NOMO-1 (cell line): ENCODE data around the gene VTI1B.

Experiments
- DNase-seq, 2 experiments: peaks; one replicate each; lab custom pipeline; 2025; ENCODE audit not compliant: unreplicated experiment in 2 of 2; lab: John Stamatoyannopoulos, UW

VTI1B gene

GRCh38 chr14:67680121-67680602 is 5.7 kb upstream of the VTI1B start:
- no peak for DNase-seq

DNA sequence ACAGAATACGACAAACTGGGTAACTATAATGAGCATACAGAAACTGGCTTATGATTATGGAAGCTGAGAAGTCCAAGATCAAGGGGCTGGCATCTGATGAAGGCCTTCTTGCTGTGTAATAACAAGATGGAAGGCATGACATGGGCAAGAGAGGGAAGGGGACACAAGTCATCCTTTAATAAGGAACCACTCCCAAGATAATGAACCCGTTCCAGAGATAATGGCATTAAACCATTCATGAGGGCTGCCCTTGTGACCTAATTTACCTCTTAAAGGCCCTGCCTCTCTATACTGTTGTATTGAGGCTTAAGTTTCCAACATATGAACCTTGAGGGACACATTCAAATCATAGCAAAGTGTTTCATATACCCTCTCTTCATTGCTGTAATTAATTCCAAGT is 4.6 kb upstream of the VTI1B start:
- DNase-seq = no peak

DNA sequence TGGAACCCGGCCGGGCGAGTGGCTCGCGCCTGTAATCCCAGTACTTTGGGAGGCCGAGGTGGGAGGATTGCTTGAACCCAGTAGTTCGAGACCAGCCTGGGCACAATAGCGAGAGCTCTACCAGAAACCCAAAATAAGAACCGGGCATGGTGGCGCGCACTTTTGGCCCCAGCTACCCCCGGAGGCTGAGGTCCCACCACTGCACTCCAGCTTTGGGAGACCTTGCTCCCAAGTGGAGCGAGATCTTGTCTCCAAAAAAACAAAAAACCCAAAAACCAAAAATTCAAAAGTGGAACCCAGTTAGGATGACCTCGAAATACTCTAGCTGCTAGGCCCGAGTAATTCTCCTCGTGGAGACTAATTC is 769 bp upstream of the VTI1B start:
- DNase-seq = no peak

GRCh38 chr14:67674139-67674479 is 323 bp downstream of the VTI1B start:
- DNase-seq = peak; percentile 17 to 26

GRCh38 chr14:67673451-67673850 is 981 bp downstream of the VTI1B start:
- no peak for DNase-seq

- no peak for DNase-seq
These were observed 5.9 kb downstream of the VTI1B start for GRCh38 chr14:67668559-67668958.

GRCh38 chr14:67666750-67667449 is 7.5 kb downstream of the VTI1B start:
- peak; percentile 22 to 51 for DNase-seq

GRCh38 chr14:67665868-67666267 is 8.6 kb downstream of the VTI1B start:
- no peak for DNase-seq

DNA sequence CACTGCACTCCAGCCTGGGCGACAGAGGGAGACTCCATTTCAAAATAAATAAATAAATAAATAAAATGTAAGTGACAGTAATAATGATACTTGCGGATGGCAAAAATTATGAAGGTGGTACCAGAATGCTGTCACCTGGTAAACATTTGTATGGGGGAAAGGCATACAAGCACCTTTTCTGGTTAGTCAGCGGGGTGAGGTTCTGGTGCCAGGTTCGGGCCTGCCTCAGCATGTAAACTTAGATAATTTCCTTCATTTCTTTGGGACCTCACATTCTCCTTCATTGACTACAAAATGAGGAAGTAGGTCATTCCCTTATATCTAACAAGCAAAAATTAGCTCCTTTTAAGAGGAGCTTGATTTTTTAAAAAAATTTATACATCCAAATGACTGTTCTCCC is 10.8 kb downstream of the VTI1B start:
- DNase-seq = peak in 1 of 2 experiments; percentile 4

DNA sequence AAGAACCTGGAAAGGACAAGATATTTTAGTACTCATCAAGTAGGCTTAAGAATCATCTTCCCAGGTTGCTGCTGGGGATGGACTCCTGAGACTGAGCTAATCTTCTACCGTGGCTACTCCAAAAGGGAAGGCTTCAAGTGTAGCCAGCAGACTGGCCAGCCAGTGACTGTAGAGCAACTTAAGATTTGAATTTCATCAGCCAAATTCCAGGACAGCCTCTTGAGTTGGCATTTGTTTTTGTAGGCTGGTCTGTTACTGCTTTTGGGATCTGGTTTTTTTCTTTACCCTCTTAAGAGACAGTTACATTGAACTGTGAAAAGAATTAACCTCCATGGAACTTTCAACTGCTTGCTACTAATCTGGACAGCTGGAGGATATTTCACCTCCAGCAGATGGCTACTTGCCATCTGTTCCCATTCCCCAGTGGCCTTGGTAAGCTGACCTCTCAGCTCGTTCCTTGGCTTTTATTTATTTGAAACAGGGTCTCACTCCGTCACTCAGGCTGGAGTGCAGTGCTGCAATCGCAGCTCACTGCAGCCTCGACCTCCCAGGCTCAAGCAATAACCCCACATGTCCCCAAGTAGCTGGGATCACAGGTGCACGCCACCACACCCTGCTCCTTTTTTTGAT is 20.7 kb downstream of the VTI1B start:
- DNase-seq = no peak

GRCh38 chr14:67652189-67652588 is 22.2 kb downstream of the VTI1B start:
- no peak for DNase-seq

DNA sequence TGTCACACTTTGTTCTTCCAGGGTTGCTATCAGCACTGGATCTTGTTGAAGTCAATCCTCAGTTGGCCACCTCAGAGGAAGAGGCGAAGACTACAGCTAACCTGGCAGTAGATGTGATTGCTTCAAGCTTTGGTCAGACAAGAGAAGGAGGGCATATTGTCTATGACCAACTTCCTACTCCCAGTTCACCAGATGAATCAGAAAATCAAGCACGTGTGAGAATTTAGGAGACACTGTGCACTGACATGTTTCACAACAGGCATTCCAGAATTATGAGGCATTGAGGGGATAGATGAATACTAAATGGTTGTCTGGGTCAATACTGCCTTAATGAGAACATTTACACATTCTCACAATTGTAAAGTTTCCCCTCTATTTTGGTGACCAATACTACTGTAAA is 23.7 kb downstream of the VTI1B start:
- no peak for DNase-seq

DNA sequence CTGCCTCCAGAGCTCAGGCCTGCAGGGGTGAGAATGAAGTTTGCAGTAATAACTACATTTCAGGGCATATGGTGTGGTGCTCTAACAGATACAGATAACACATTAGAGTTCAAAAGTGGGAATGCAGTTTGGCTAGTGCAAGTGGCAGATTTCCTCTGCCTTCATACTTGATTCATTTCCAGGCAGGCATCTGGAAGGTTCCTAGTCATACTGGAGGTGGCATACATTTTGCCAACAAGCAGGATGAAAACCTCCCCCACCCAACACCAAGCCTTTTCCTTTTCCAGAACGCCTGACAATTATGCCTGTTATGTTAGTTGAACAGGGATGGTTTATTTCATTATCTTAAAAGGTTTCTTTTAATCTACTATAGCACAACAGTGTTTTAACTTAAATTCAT is 24.3 kb downstream of the VTI1B start:
- no peak for DNase-seq

DNA sequence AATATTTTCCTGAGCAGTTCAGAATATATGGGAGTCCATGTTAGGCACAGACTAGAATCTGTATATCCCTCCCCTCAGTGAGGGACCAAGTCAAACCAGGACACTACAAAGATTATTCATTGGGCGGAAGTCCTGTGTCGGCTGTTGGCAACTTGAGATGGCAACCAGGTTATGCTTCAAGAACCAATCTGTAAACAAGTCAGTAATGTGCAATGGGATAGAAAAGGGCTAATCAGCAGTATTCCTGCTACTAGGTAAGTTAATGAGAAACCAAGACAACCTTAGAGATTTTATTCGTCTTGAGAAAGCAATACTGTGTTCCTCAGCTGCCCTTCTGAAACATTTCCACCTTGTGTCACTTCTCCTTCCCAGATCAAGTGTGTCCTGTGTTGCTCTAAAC is 28.3 kb downstream of the VTI1B start:
- DNase-seq = no peak

GRCh38 chr14:67645414-67645813 is 29.0 kb downstream of the VTI1B start:
- no peak for DNase-seq

DNA sequence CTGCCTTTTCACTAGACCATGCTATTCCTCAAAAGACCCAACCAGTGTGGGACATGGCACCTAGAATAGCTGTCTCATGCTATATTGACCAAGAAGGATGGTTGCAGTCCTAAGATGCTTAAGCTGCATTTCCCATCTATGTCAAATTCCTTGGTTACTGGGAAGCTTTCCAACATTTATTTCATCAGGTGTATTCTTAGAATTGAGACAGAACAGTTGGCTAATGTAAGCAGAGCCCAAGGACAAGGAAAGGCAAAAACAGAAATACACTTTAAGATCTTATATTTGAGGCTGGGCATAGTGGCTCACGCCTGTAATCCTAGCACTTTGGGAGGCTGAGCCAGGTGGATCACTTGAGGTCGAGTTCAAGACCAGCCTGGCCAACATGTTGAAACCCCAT is 30.0 kb downstream of the VTI1B start:
- DNase-seq = no peak

DNA sequence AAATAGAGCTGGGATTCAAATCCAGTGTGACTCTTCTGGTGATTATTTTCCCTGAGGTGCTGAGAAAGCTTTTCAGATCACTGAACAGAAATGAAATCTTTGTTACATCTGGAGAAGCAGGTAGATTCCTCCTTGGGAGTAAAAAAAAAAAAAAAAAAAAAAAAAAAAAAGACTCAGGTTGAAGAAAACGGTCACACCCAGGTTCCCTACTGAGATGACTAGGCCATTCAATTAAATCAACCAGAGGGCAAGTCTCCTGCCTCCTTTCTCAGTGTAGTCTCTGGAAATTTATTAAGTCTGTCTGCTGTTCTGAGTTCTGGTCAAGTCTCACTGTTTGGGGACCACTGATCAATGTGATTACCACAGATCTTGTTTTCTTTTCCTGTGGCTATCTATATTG is 30.7 kb downstream of the VTI1B start:
- DNase-seq = no peak

- no peak for DNase-seq
These were observed 32.3 kb downstream of the VTI1B start for GRCh38 chr14:67641902-67642749.

DNA sequence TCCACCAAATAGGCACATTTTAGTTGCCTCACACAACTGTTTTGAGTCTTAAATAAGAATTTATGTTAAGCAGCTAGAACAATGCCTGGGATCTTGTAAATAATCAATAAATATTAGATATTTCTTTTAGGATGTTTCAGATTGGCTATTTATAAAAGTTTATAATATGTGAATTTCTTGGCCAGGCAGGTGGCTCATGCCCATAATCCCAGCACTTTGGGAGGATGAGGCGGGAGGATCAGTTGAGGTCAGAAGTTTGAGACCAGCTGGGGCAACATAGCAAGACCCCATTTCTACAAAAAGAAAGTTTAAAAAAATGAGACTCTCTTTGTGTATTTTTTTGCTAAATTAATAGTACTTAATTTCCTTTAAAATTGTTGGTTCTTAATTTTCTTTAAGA is 33.0 kb downstream of the VTI1B start:
- DNase-seq = no peak

- DNase-seq = no peak
These were observed 35.8 kb downstream of the VTI1B start for GRCh38 chr14:67638642-67639041.

DNA sequence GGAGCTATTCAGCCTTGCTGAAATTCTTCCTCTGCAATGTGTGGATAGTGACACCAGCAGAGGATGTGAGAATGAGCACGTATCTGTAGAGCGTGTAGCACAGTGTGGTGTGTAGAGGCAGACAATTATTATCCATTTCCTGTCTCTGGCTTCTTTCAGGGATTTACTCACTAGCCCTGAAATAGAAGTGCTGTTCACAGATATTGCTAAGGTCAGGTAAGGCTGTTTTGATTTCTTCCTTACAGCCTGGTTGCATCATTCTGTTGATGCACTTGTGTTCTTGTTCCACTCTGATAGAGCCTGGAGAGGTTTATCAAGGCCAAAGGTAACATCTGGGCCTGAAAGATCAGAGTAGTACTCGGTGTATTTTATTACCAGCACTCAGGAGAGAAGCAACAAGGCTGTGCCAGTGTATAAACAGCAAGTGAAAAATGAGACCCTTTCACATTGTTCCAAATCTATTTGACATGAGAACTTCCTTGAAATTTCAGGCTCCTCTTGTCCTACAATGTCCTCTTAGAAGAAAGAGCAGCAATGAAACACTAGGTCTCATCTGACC is 38.0 kb downstream of the VTI1B start:
- DNase-seq = no peak
